Pancreas (tissue), 10 donors: ENCODE data around the gene COG6. TPM values are rescaled to one million over a fixed set of nuclear protein-coding genes. Genes with fewer than 3 reads are reported as not detected.

Experiments used
- ATAC-seq, 4 donors: fragments of 200-7000 bp; cut with Tn5 transposase; one replicate each; pipeline versions ENCODE4 v1.8.0 to v1.9.1; 2020; ENCODE audit warnings: mild to moderate bottlenecking in 4 of 4, moderate library complexity in 4 of 4
- DNase-seq, 6 donors: peaks; one replicate each; pipeline ENCODE4 v3.0.0-alpha.2; 2020
- FAIRE-seq: peaks from 2 replicates; lab custom pipeline; 2012; peaks lifted over from hg19 to GRCh38; lab: Jason Lieb, UNC
- H3K27ac ChIP-seq, 4 donors: fragments of 200-600 bp; sonication (generic); 1 replicate in 3 of 4; 2 replicates in 1 of 4; pipeline versions ENCODE4 v1.5.0 to v1.8.0; 2020
- H3K27me3 ChIP-seq, 4 donors: fragments of 200-600 bp; one replicate each; pipeline ENCODE4 v1.8.0; 2021
- H3K36me3 ChIP-seq, 3 donors: fragments of 200-600 bp; sonication (generic) in 1 of 3; one replicate each; pipeline versions ENCODE4 v1.5.0 to v1.8.0; 2020 to 2021
- H3K4me1 ChIP-seq, 3 donors: fragments of 200-600 bp; one replicate each; pipeline ENCODE4 v1.8.0; 2021
- H3K4me3 ChIP-seq, 4 donors: fragments of 200-600 bp; sonication (generic) in 2 of 4; one replicate each; pipeline versions ENCODE4 v1.5.0 to v1.8.0; 2020 to 2021
- H3K9me3 ChIP-seq, 4 donors: fragments of 200-600 bp; one replicate each; pipeline ENCODE4 v1.8.0; 2021
- CTCF ChIP-seq, 4 donors: fragments of 200-600 bp; sonication (generic) in 3 of 4; IDR thresholded peaks; one replicate each; pipeline versions ENCODE4 v1.5.0 to v1.8.0; 2021; ENCODE audit warnings: antibody characterized with exemption in 4 of 4
- WGBS, 2 donors: extraction: QIAGEN DNeasy Blood & Tissue Kit; methylation state at CpG; one replicate each; pipeline ENCODE4 v1.1.7; 2013; 5-methylcytosine and 5-hydroxymethylcytosine counted together
- intact Hi-C, 3 donors: fragments of 100-400 bp; cut with DNase I; formaldehyde crosslinking; loops; one replicate each; pipeline versions ENCODE4 v1.11.1 to v1.14.2; 2022
- polyA plus RNA-seq, 2 donors: library from polyadenylated mRNA; stranded (reverse); fragments of 200-250 nt; gene quantifications; one replicate each; pipeline ENCODE4 v1.2.3, GENCODE V29; 2013
- total RNA-seq, 6 donors: library from RNA; stranded (reverse); fragmentation: NEBNext Ultra II Directional in 4 of 6; extraction: Animal tissue kit (Norgen Biotek cat#: 25700) in 4 of 6; gene quantifications; one replicate each; pipeline versions ENCODE4 v1.2.1 to v1.2.4, GENCODE V29; 2021 to 2023
- donor health status: healthy with polysubstance abuse.
- donor health status: DM: no; HTN: no; CAD: no; lungs with moderate emphysema.
- donor health status: DM: no; HTN: no; CAD: no.
- donor health status: control.
- donor health status: control.
- donor health status: Bipolar disorder and iron deficiency.
- donor health status: DM: yes; HTN: yes; CAD: no.
- donor health status: DM: no; HTN: no; CAD: no.
- donor health status: DM: no; HTN: no; CAD: no.
- donor health status: DM: yes; HTN: yes; CAD: no.

COG6 gene
- total and polyA plus RNA-seq, 8 donors, result 6.7 to 30.7 (median 25.9) TPM

- Histone ChIP-seq H3K4me3 (no peak overlapping the region), H3K27me3 (no peaks in the 10 kb centered on the region), H3K36me3 (peaks cover 0 to 21% (median 0%) of the 10 kb centered on the region in 3 donors), H3K27ac (no peak overlapping the region), H3K9me3 (no peaks in the 10 kb centered on the region), H3K4me1 (peaks cover 6 to 22% (median 9%) of the 10 kb centered on the region in 3 donors)
- FAIRE-seq, result peak; percentile 95
- intact Hi-C loops, result no loop called here
- ATAC-seq, result peak in 3 of 4 donors; percentile 61 to 71 (median 66)
- DNase-seq, result no peak
- peak in 1 of 4 donors; percentile 19 for TF ChIP-seq CTCF (IDR thresholded peaks at IDR 0.05)
- WGBS, 2 donors, result 72 to 74% methylated on average over 3 of the region's 3 CpGs
Observed at GRCh38 chr13:39684531-39685137, 29.2 kb downstream of the COG6 start.

GRCh38 chr13:39685652-39686051 is 30.2 kb downstream of the COG6 start:
- 95 to 96% methylated on average over 1 of the region's 1 CpG for WGBS, 2 donors
- no peak for DNase-seq
- no peaks in the 10 kb centered on the region for H3K9me3 ChIP-seq
- intact Hi-C loops, result no loop called here
- peaks cover 6 to 22% (median 9%) of the 10 kb centered on the region in 3 donors for H3K4me1 ChIP-seq
- no peak overlapping the region for H3K4me3 ChIP-seq
- peaks cover 0 to 11% (median 0%) of the 10 kb centered on the region in 3 donors for H3K36me3 ChIP-seq
- no peak overlapping the region for H3K27ac ChIP-seq
- ATAC-seq, result no peak
- no peak for FAIRE-seq
- H3K27me3 ChIP-seq, result no peaks in the 10 kb centered on the region
- no peak for TF ChIP-seq CTCF (IDR thresholded peaks at IDR 0.05)

GRCh38 chr13:39688278-39688677 is 32.8 kb downstream of the COG6 start:
- intact Hi-C loops, result no loop called here
- FAIRE-seq, result no peak

GRCh38 chr13:39688699-39689405 is 33.4 kb downstream of the COG6 start:
- DNase-seq, result no peak
- WGBS, 2 donors, result 88 to 91% methylated on average over 1 of the region's 1 CpG
- no peak for TF ChIP-seq CTCF (IDR thresholded peaks at IDR 0.05)
- no peaks in the 10 kb centered on the region for H3K27me3 ChIP-seq
- H3K9me3 ChIP-seq, result no peaks in the 10 kb centered on the region
- no peak overlapping the region for H3K4me3 ChIP-seq
- peaks cover 0 to 11% (median 0%) of the 10 kb centered on the region in 3 donors for H3K36me3 ChIP-seq
- H3K27ac ChIP-seq, result no peak overlapping the region
- intact Hi-C loops, result no loop called here
- H3K4me1 ChIP-seq, result peaks cover under 1 to 9% (median under 1%) of the 10 kb centered on the region in 3 donors
- no peak for FAIRE-seq
- ATAC-seq, result no peak

More at GRCh38 chr13:39688278-39688677, 32.8 kb downstream of the COG6 start:
- H3K9me3 ChIP-seq, result no peaks in the 10 kb centered on the region
- H3K27ac ChIP-seq, result no peak overlapping the region
- TF ChIP-seq CTCF (IDR thresholded peaks at IDR 0.05), result no peak
- H3K4me1 ChIP-seq, result peaks cover 6 to 15% (median 6%) of the 10 kb centered on the region in 3 donors
- ATAC-seq (no peak), DNase-seq (no peak)
- H3K27me3 ChIP-seq, result no peaks in the 10 kb centered on the region
- no peak overlapping the region for H3K4me3 ChIP-seq
- H3K36me3 ChIP-seq, result peaks cover 0 to 11% (median 0%) of the 10 kb centered on the region in 3 donors
- 81 to 87% methylated on average over 3 of the region's 3 CpGs for WGBS, 2 donors
